GM19239 (cell line): ENCODE results near the gene NHSL2.
"Not testable (repeated sequence)": the region's sequence is repeated elsewhere in the genome, so short reads cannot be mapped to it uniquely, and the experiment has no call there.

Experiments used
- DNase-seq: peaks from one replicate; pipeline ENCODE4 v3.0.0; 2011; ENCODE audit warnings: low spot score; ENCODE audit not compliant: insufficient read length
- FAIRE-seq: peaks from 2 replicates; lab custom pipeline; 2011; peaks lifted over from hg19 to GRCh38; lab: Jason Lieb, UNC

NHSL2 gene

DNA sequence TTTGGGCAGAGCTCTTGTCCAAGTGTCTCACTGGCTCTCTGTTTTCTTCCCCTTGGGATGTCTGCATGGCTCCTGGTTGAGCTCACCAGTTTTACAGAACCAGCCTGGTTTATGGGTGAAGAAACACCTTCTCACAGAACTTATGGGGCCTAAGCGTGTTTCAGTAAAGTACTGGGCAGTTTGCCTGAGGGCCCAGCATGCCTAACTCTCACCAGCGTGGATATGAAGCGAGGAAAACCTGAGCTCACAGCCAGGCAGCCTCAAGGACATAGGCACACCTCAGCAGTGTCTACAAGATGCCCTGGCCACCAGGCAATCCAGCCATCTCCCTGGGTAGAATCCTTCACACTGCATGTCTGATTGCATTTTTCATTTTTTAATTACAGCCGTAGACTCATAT lies 9.2 kb downstream of the NHSL2 start:
- no peak for FAIRE-seq

GRCh38 chrX:71922686-71923085 lies 12.0 kb downstream of the NHSL2 start:
- FAIRE-seq (peak; percentile 44), DNase-seq (no peak)

More for the DNA sequence above, 9.2 kb downstream of the NHSL2 start:
- DNase-seq: no peak

- no peak for FAIRE-seq
- DNase-seq: no peak
Measured at GRCh38 chrX:71923516-71923915, 12.9 kb downstream of the NHSL2 start.

- DNase-seq (no peak), FAIRE-seq (no peak)
Measured at GRCh38 chrX:71927040-71927439, 16.4 kb downstream of the NHSL2 start.

DNA sequence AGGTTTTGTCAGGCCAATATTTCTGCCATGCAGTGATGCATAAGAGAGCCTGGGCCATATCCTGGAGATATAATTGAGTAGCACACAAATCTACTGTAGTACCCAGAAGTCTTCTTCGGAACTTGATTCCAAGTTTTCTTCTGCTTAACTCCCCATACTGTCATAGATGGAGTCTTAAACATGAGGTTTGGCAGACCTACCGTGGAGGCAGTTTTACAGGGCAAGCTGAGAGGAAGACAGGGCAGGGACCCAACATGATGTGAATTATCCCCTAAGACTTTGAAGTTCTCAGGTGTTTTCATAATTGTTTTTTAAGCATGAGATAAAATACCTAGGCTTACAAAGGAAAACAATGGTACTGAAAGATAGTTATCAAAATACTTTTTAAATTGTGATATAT lies 18.2 kb downstream of the NHSL2 start:
- FAIRE-seq (no peak), DNase-seq (no peak)

- no peak for FAIRE-seq
- DNase-seq: no peak
Measured at GRCh38 chrX:71930298-71930697, 19.7 kb downstream of the NHSL2 start.

GRCh38 chrX:71935476-71935875 lies 24.8 kb downstream of the NHSL2 start:
- no peak for FAIRE-seq
- DNase-seq: no peak

GRCh38 chrX:71936632-71937031 lies 26.0 kb downstream of the NHSL2 start:
- no peak for FAIRE-seq

GRCh38 chrX:71938371-71938770 lies 27.7 kb downstream of the NHSL2 start:
- DNase-seq (no peak), FAIRE-seq (no peak)

More at GRCh38 chrX:71936632-71937031, 26.0 kb downstream of the NHSL2 start:
- no peak for DNase-seq

DNA sequence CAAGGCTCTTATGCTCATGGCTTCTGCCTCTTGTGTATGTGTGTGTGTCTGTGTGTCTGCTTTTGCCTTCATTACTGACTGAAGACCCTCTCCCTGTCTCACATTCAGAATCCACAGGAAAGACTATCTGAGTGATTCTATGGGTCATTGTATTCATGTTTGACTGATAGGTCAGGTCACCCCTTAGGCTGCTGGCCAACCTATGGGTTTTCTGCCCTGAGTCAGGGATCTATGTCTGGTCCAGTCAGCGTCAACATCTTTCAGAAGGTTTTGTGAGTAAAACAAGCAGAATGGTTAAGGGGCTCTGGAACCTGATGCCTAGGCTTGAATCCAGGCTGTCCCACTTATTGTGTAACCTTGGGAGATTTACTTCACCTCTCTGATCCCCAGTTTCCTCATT lies 30.5 kb downstream of the NHSL2 start:
- FAIRE-seq (peak; percentile 11), DNase-seq (no peak)

GRCh38 chrX:71941776-71942175 lies 31.1 kb downstream of the NHSL2 start:
- no peak for FAIRE-seq

DNA sequence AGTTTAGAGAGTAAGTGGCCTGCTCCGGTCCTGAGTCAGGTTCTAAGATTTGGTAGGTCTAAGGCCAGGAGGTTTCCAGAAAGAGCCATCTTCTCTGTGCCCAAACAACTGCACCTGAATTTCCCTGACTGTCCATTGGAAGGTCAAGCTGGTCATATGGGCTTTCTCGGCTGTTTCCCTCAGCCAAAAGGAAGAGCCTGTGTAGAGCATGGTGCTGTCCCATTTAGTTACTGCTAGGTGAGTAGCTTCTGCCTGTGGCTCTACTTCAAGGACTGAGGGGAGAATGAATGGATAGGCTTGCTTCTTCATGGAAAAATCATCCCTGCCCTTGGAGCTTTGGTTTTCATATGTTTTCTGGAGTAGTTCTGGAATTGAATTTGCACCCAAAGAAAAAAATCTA lies 33.7 kb downstream of the NHSL2 start:
- FAIRE-seq (no peak), DNase-seq (no peak)

More at GRCh38 chrX:71941776-71942175, 31.1 kb downstream of the NHSL2 start:
- no peak for DNase-seq

GRCh38 chrX:71945237-71945805 lies 34.7 kb downstream of the NHSL2 start:
- no peak for FAIRE-seq
- no peak for DNase-seq

DNA sequence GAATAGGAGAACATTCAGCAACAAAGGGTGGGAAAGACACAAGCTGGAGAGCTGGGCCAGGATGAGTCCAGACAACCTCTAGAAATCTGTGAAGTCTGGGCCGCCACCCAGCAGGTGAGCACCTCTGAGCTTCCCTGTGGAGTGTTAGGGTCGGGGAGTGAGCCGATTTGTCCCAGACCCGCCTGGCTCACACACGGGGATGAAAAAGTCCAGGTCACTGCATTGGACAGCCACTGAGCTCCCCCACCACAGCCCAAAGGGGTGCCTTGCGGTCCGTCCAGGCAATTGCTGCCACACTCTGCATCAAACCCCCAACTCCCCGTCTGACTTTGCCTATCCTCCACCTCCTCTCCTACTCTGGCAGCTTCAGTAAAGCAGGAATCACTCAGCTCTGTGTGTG lies 38.7 kb downstream of the NHSL2 start:
- FAIRE-seq (no peak), DNase-seq (no peak)

- DNase-seq (no peak), FAIRE-seq (no peak)
Measured at GRCh38 chrX:71949844-71950445, 39.3 kb downstream of the NHSL2 start.

DNA sequence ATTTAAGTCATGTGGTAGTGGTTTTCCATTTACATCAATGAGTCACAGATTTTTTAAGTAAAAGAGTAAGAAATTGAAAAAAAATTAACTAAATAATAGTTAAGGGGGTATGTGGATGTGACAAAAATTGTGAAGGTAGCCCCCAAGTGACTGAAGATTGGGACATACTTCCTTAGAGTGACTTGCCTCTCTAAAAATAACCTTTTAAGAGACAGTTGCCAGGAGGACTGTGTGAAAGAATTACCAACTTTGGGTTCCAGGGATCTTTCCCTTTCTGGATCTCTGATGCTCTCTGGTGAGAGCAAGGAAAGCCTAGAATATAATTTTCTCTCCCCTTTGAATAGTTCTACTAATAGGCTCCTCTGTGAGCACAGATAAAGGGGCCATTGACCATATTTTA lies 42.7 kb downstream of the NHSL2 start:
- FAIRE-seq: no peak

DNA sequence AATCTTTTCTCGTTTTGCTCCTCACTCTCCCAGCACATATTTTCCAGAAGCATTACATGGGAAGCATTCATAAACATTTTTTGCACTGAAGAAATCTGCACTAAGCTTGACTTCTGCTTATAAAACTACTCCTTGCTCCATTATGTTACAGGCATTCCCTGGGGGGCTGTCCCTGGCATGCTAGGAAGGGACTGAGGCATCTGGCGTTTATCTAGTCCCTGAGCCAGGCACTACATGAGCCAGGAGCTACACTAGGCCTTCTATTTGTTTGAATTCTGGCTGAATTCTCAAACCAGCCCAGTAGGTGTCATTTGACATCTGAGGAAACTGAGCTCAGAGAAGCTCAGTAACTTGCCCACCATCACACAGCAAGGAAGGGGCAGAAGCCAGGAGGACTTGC lies 43.3 kb downstream of the NHSL2 start:
- no peak for FAIRE-seq
- DNase-seq: no peak

More for the DNA sequence above, 42.7 kb downstream of the NHSL2 start:
- DNase-seq: no peak

DNA sequence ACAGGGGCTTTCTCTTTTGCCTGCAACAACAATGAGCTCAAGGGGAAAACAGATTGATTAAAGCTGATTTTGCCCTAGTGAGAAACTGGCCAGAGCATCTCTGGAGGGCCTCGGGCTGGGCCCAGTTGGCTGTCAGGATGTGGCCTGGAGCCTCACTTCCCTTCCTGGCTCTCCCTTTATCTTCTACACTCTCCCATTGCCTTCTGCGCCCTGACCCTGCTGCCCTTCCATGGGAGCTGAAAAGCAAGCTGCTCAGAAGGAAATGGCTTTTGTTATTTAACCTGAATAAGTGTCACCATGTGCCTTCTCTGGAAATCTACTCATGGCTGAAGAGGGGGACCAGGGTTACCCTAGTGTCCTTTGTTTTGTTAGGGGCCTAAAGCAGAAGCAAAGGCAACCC lies 43.8 kb downstream of the NHSL2 start:
- FAIRE-seq (no peak), DNase-seq (no peak)

DNA sequence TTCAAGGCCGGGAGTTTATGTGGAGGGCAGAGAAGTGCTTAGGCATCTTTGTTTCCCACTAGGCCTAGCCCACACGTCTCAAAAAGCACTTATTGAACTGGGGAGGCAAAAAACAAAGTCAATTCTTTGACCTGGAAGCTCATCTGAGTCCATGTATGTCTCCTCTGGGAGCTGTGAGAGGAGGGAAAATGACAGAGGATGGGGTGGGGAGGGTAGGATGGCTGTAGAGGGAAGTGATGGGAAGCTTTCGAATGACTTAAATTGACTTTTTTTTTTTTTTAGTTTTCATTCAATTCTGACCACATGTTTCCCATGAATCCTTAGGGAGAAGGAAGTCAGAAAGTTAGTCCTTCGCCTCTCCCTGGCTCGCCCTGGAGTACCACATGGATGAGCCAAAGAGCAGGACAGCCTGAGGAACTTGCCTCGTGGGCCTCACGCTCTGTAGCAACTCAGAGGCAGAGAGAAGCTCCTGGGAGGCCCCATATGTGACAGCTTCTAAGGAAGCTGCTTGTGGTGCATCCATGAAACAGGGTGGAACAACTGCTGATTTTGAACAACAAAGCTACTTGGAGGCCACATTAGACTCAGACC lies 45.0 kb downstream of the NHSL2 start:
- no peak for DNase-seq
- FAIRE-seq: no peak

- DNase-seq: no peak
- no peak for FAIRE-seq
Measured at GRCh38 chrX:71958281-71958675, 47.6 kb downstream of the NHSL2 start.

GRCh38 chrX:71964184-71964583 lies 53.5 kb downstream of the NHSL2 start:
- not testable (repeated sequence) for FAIRE-seq

GRCh38 chrX:71974916-71975315 lies 64.3 kb downstream of the NHSL2 start:
- DNase-seq (no peak), FAIRE-seq (no peak)

More at GRCh38 chrX:71964184-71964583, 53.5 kb downstream of the NHSL2 start:
- DNase-seq: not testable (repeated sequence)
